Mammary epithelial cell (primary cell): Measurements from ENCODE around the gene UGT2B17.
"Not testable (repeated sequence)": the region's sequence is repeated elsewhere in the genome, so short reads cannot be mapped to it uniquely, and the experiment has no call there.

Source experiments
- CTCF ChIP-seq, 2 donors: IDR thresholded peaks in 1 of 2; conservative IDR thresholded peaks in 1 of 2; 2 replicates each; pipeline ENCODE4 v1.5.1; 2011 to 2012; ENCODE audit warnings: inconsistent platforms in 2 of 2, low read length in 2 of 2, mild to moderate bottlenecking in 2 of 2, control low read depth in 1 of 2, low read depth in 1 of 2; ENCODE audit not compliant: insufficient read depth in 1 of 2; ENCODE audit errors: extremely low read depth in 1 of 2
- EZH2 ChIP-seq: IDR thresholded peaks from 2 replicates; pipeline ENCODE4 v1.6.1; 2012; ENCODE audit warnings: low read length, inconsistent platforms, borderline replicate concordance

- not testable (repeated sequence) for TF ChIP-seq CTCF (conservative IDR thresholded peaks at IDR 0.05 in 1 of 2, IDR thresholded peaks at IDR 0.05 in 1 of 2; ENCODE audit: extremely low read depth in 1 of 2, insufficient read depth in 1 of 2, low read depth in 1 of 2, low read length in 2 of 2); EZH2
Observed at GRCh38 chr4:68505452-68505851, 70.7 kb downstream of the UGT2B17 start.
